Lung (tissue), 12 donors: ENCODE results near the gene GDI1. TPM values are rescaled to one million over a fixed set of nuclear protein-coding genes. Genes with fewer than 3 reads are reported as not detected.

Experiments
- ATAC-seq: fragments of 200-7000 bp; cut with Tn5 transposase; one replicate; pipeline ENCODE4 v1.9.1; 2020; ENCODE audit warnings: moderate number of reproducible peaks; ENCODE audit not compliant: insufficient read depth, low FRiP score
- DNase-seq, 3 donors: peaks; one replicate each; pipeline ENCODE4 v3.0.0-alpha.2; 2013 to 2017
- H3K27ac ChIP-seq, 2 donors: one replicate each; pipeline ENCODE4 v1.5.1; 2013; ENCODE audit warnings: mild to moderate bottlenecking in 2 of 2, moderate library complexity in 2 of 2, control low read depth in 1 of 2, inconsistent platforms in 1 of 2, low read depth in 1 of 2, low read length in 1 of 2
- H3K27me3 ChIP-seq, 3 donors: one replicate each; pipeline ENCODE4 v1.5.1; 2013; ENCODE audit warnings: low read length in 2 of 3; ENCODE audit not compliant: control insufficient read depth in 3 of 3, insufficient read depth in 3 of 3
- H3K36me3 ChIP-seq, 4 donors: one replicate each; pipeline ENCODE4 v1.5.1; 2013; ENCODE audit warnings: low read length in 4 of 4, mild to moderate bottlenecking in 1 of 4, moderate library complexity in 1 of 4; ENCODE audit not compliant: control insufficient read depth in 4 of 4, insufficient read depth in 4 of 4
- H3K4me1 ChIP-seq, 5 donors: one replicate each; pipeline ENCODE4 v1.5.1; 2013; ENCODE audit warnings: low read length in 5 of 5, mild to moderate bottlenecking in 2 of 5, moderate library complexity in 1 of 5; ENCODE audit not compliant: control insufficient read depth in 5 of 5, insufficient read depth in 5 of 5
- H3K4me3 ChIP-seq: one replicate; pipeline ENCODE4 v1.5.1; 2013; ENCODE audit warnings: mild to moderate bottlenecking, control low read depth, moderate library complexity
- H3K9ac ChIP-seq, 2 donors: one replicate each; pipeline ENCODE4 v1.5.1; 2013; ENCODE audit warnings: low read length in 2 of 2, control low read depth in 1 of 2; ENCODE audit not compliant: insufficient read depth in 1 of 2
- H3K9me3 ChIP-seq, 4 donors: one replicate each; pipeline ENCODE4 v1.5.1; 2013; ENCODE audit warnings: low read length in 3 of 4, mild to moderate bottlenecking in 1 of 4, moderate library complexity in 1 of 4; ENCODE audit not compliant: control insufficient read depth in 4 of 4, insufficient read depth in 3 of 4
- CTCF ChIP-seq: IDR thresholded peaks from 2 replicates; pipeline ENCODE4 v1.5.1; 2012; ENCODE audit warnings: mild to moderate bottlenecking; ENCODE audit errors: control extremely low read depth, extremely low read depth
- WGBS, 2 donors: extraction: QIAGEN DNeasy Blood & Tissue Kit; methylation state at CpG; one replicate each; pipeline ENCODE4 v1.1.7; 2013; 5-methylcytosine and 5-hydroxymethylcytosine counted together
- polyA plus RNA-seq, 2 donors: library from polyadenylated mRNA; stranded (reverse); fragments of 200-250 nt; gene quantifications; one replicate each; pipeline ENCODE4 v1.2.1, GENCODE V29; 2013
- total RNA-seq, 2 donors: library from RNA; depleted of rRNA in 1 of 2; stranded (reverse); fragments of >200 nt in 1 of 2; gene quantifications; one replicate each; pipeline ENCODE4 v1.2.1, GENCODE V29; 2014 to 2021
- donor health status: control.
- donor health status: control.
- donor health status: Bipolar disorder and iron deficiency.
- donor health status: healthy.
- donor health status: DM: yes; HTN: yes; CAD: no.

Gene GDI1
- total and polyA plus RNA-seq, 4 donors: 64.0 to 130 (median 116) TPM

GRCh38 chrX:154419688-154420401, 17.1 kb upstream of the GDI1 start:
- no peak for TF ChIP-seq CTCF
- H3K36me3 ChIP-seq: peaks cover 0 to 2% (median 0%) of the 10 kb centered on the region in 4 donors
- H3K9ac ChIP-seq: no peak overlapping the region
- H3K4me1 ChIP-seq: no peaks in the 10 kb centered on the region
- no peaks in the 10 kb centered on the region for H3K9me3 ChIP-seq
- H3K27ac ChIP-seq: peak overlapping the region in 1 of 2 donors; percentile 47
- 71 to 72% methylated on average over 12 to 19 of the region's 19 CpGs for WGBS, 2 donors
- DNase-seq: peak in 1 of 3 donors; percentile 9
- no peak for ATAC-seq
- peaks cover 0 to 3% (median 0%) of the 10 kb centered on the region in 3 donors for H3K27me3 ChIP-seq
- H3K4me3 ChIP-seq: no peak overlapping the region

GRCh38 chrX:154420402-154420756, 16.6 kb upstream of the GDI1 start:
- Histone ChIP-seq H3K27ac (peak overlapping the region in 1 of 2 donors; percentile 47), H3K9ac (no peak overlapping the region), H3K27me3 (peaks cover 0 to 3% (median 0%) of the 10 kb centered on the region in 3 donors), H3K9me3 (no peaks in the 10 kb centered on the region), H3K36me3 (peaks cover 0 to 2% (median 0%) of the 10 kb centered on the region in 4 donors), H3K4me3 (no peak overlapping the region), H3K4me1 (no peaks in the 10 kb centered on the region)
- ATAC-seq (no peak), DNase-seq (no peak)
- 87 to 89% methylated on average over 7 to 10 of the region's 10 CpGs for WGBS, 2 donors
- no peak for TF ChIP-seq CTCF

- no peak for TF ChIP-seq CTCF
- DNase-seq (no peak), ATAC-seq (no peak)
- peak overlapping the region in 1 of 2 donors; percentile 52 for H3K27ac ChIP-seq
- no peak overlapping the region for H3K9ac ChIP-seq
- no peak overlapping the region for H3K4me3 ChIP-seq
- peaks cover 0 to 5% (median 2%) of the 10 kb centered on the region in 5 donors for H3K4me1 ChIP-seq
- 64 to 84% methylated on average over 13 of the region's 13 CpGs for WGBS, 2 donors
- no peaks in the 10 kb centered on the region for H3K27me3 ChIP-seq
- H3K9me3 ChIP-seq: peaks cover 0 to 8% (median 0%) of the 10 kb centered on the region in 4 donors
- peaks cover 0 to under 1% (median 0%) of the 10 kb centered on the region in 4 donors for H3K36me3 ChIP-seq
Observed at GRCh38 chrX:154426916-154427770, 9.8 kb upstream of the GDI1 start.
